ENCODE data around the gene ZNF69. TPM values are rescaled to one million over a fixed set of nuclear protein-coding genes. Genes with fewer than 3 reads are reported as not detected.
"Not testable (repeated sequence)": the region's sequence is repeated elsewhere in the genome, so short reads cannot be mapped to it uniquely, and the experiment has no call there.

ZNF69 gene
- total RNA-seq, 5 donors from 2014 or later (not counting 1 experiment from before 2014, with no cell fraction given), result 2.2 to 9.6 (median 7.9) TPM

DNA sequence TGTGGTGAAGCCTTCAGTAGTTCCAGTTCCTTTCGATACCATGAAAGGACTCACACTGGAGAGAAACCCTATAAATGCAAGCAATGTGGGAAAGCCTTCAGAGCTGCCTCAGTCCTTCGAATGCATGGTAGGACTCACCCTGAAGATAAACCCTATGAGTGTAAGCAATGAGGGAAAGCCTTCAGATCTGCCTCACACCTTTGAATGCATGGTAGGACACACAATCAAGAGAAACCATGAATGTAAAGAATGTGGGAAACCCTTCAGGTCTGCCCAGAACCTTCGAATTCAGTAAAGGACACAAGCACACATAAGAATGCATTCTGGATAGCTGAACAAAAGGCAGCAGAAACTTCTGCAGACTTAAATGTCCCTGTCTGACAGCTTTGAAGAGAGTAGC, 18.3 kb downstream of the ZNF69 start:
- Histone ChIP-seq H3K9me3 (peaks cover 16% of the 10 kb centered on the region), H3K36me3 (ENCODE audit: control insufficient read depth in 2 of 2, extremely low read depth in 1 of 2, insufficient read depth in 1 of 2, low read length in 1 of 2) (peaks cover 10 to 13% of the 10 kb centered on the region in 2 donors), H3K27ac (ENCODE audit: low read length) (no peak overlapping the region), H3K27me3 (replicated peaks in 1 of 2; ENCODE audit: control insufficient read depth in 2 of 2, extremely low read depth in 1 of 2, insufficient read depth in 2 of 2, low read length in 1 of 2) (no peaks in the 10 kb centered on the region), H3K4me1 (ENCODE audit: control insufficient read depth in 1 of 2, extremely low read depth in 1 of 2, insufficient read depth in 2 of 2, low read length in 2 of 2) (no peaks in the 10 kb centered on the region), H3K4me3 (ENCODE audit: control insufficient read depth in 1 of 2, extremely low read depth in 1 of 2, low read length in 1 of 2) (no peak overlapping the region)
- no peaks in the 10 kb centered on the region for H3K27me3 Mint-ChIP-seq
- peaks cover 49% of the 10 kb centered on the region for H3K36me3 Mint-ChIP-seq
- no peak overlapping the region for H3K4me3 Mint-ChIP-seq
- no peaks in the 10 kb centered on the region for H3K4me1 Mint-ChIP-seq
- DNase-seq (no peak), ATAC-seq (replicated peaks in 1 of 4) (no peak)
- peaks cover 10 to 45% (median 37%) of the 10 kb centered on the region in 3 donors for H3K9me3 Mint-ChIP-seq
- POLR2A ChIA-PET, result no interaction called here
- CTCF ChIA-PET, result no interaction called here
- WGBS (ENCODE audit: insufficient coverage), result 94% methylated on average over 2 of the region's 3 CpGs
- no peak overlapping the region for H3K27ac Mint-ChIP-seq

GRCh38 chr19:11911937-11912336, 24.4 kb downstream of the ZNF69 start:
- DNase-seq; H3K27me3 ChIP-seq (replicated peaks in 1 of 2; ENCODE audit: control insufficient read depth in 2 of 2, extremely low read depth in 1 of 2, insufficient read depth in 2 of 2, low read length in 1 of 2); POLR2A ChIA-PET; ATAC-seq (replicated peaks in 1 of 4); CTCF ChIA-PET; H3K4me1 ChIP-seq (ENCODE audit: control insufficient read depth in 1 of 2, extremely low read depth in 1 of 2, insufficient read depth in 2 of 2, low read length in 2 of 2); H3K4me3 Mint-ChIP-seq; H3K27ac ChIP-seq (ENCODE audit: low read length); H3K36me3 ChIP-seq (ENCODE audit: control insufficient read depth in 2 of 2, extremely low read depth in 1 of 2, insufficient read depth in 1 of 2, low read length in 1 of 2); H3K4me3 ChIP-seq (ENCODE audit: control insufficient read depth in 1 of 2, extremely low read depth in 1 of 2, low read length in 1 of 2); H3K27ac Mint-ChIP-seq; H3K9me3 ChIP-seq; H3K27me3 Mint-ChIP-seq; H3K4me1 Mint-ChIP-seq: not testable (repeated sequence)
- WGBS (ENCODE audit: insufficient coverage), result no CpG with 5 or more reads among the region's 1 CpG
- H3K9me3 Mint-ChIP-seq, result peaks cover 15 to 38% (median 24%) of the 10 kb centered on the region in 3 donors
- peaks cover 12% of the 10 kb centered on the region for H3K36me3 Mint-ChIP-seq

DNA sequence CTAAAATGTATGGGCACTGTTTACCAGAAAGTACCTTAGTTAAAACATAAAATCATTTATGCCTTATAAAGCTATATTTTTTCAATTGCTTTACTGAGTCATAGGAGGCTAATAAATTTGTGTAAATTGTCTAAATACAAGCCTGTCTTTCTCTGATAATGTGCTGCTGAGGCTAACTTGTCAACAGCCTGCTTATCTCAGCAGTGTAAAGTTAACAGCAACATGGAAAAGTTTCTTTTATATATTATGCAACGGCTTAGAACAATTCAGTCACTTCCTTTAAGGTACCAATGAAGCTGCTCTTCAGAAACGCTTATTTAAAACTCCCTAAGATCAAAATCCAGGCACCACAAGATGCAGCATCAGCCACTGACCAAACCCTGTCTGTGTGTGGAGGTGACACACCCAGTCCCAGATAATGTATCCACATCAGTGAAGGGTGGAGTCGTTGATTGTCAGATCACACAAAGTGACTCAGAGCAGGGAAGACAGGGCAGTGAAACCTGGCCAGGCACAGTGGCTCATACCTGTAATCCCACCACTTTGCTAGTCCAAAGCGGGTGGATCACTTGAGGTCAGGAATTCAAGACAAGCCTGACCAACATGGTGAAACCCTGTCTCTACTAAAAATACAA, 27.0 kb downstream of the ZNF69 start:
- H3K27me3 Mint-ChIP-seq; POLR2A ChIA-PET; H3K4me3 ChIP-seq (ENCODE audit: control insufficient read depth in 1 of 2, extremely low read depth in 1 of 2, low read length in 1 of 2); H3K4me1 ChIP-seq (ENCODE audit: control insufficient read depth in 1 of 2, extremely low read depth in 1 of 2, insufficient read depth in 2 of 2, low read length in 2 of 2); H3K27ac Mint-ChIP-seq; ATAC-seq (replicated peaks in 1 of 4); H3K27me3 ChIP-seq (replicated peaks in 1 of 2; ENCODE audit: control insufficient read depth in 2 of 2, extremely low read depth in 1 of 2, insufficient read depth in 2 of 2, low read length in 1 of 2); H3K4me1 Mint-ChIP-seq; H3K36me3 ChIP-seq (ENCODE audit: control insufficient read depth in 2 of 2, extremely low read depth in 1 of 2, insufficient read depth in 1 of 2, low read length in 1 of 2); DNase-seq; H3K36me3 Mint-ChIP-seq; H3K4me3 Mint-ChIP-seq; H3K9me3 ChIP-seq; H3K27ac ChIP-seq (ENCODE audit: low read length): not testable (repeated sequence)
- CTCF ChIA-PET, result interaction anchor here in 1 of 2 donors (0.7 kb wide), 1 partner anchor 132 kb away, joined by 3 read pairs; no protein-coding TSS in a partner anchor
- 100% methylated on average over 1 of the region's 4 CpGs for WGBS (ENCODE audit: insufficient coverage)
- H3K9me3 Mint-ChIP-seq, result peaks cover 8 to 19% (median 18%) of the 10 kb centered on the region in 3 donors

DNA sequence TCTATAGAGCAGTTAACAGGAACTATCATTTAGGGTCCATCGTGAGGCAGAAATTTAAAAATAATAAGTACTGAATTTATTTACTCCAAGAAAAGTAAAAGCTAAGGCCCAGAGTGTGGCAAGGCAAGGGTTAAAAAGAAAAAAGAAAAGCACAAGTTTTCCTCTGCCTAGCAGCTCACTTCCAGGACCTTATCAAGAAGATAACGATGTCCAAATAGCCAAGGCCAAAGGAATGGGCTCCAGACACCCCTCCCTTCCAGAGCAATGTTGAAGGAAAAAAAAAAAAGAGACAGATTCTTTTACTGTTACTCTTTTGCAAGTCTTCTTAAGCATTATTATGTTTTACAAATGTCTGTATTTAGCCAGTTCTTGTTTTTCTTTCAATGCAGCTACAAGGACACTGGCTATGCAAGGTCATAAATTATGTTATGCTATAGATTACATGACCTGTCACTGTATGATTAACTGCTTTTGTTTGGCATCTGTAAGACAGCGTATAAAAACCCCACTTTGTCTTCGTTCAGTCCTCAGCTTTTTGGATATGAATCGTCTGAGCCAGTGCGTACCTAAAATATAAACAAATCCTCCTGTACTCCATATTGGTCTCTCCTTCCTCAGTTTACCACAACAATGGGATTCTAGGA, 34.4 kb downstream of the ZNF69 start:
- no peak overlapping the region for H3K27ac ChIP-seq (ENCODE audit: low read length)
- no peaks in the 10 kb centered on the region for H3K27me3 Mint-ChIP-seq
- no peak for DNase-seq
- H3K27me3 ChIP-seq (replicated peaks in 1 of 2; ENCODE audit: control insufficient read depth in 2 of 2, extremely low read depth in 1 of 2, insufficient read depth in 2 of 2, low read length in 1 of 2), result peaks cover 0 to 2% of the 10 kb centered on the region in 2 experiments
- no peaks in the 10 kb centered on the region for H3K9me3 ChIP-seq
- ChIA-PET CTCF (interaction anchor here (0.7 to 3.3 kb wide), 8 partner anchors 39 to 329 kb away, joined by 3 to 19 read pairs (median 4); partner anchors contain the start of gene ZNF491 (in 1 of the 2)), POLR2A (no interaction called here)
- no peaks in the 10 kb centered on the region for H3K36me3 ChIP-seq (ENCODE audit: control insufficient read depth in 2 of 2, extremely low read depth in 1 of 2, insufficient read depth in 1 of 2, low read length in 1 of 2)
- ATAC-seq (replicated peaks in 1 of 4), result no peak
- H3K4me3 ChIP-seq (ENCODE audit: control insufficient read depth in 1 of 2, extremely low read depth in 1 of 2, low read length in 1 of 2), result no peak overlapping the region
- no peak overlapping the region for H3K27ac Mint-ChIP-seq
- H3K9me3 Mint-ChIP-seq, result peaks cover 0 to 2% (median 0%) of the 10 kb centered on the region in 3 donors
- 93% methylated on average over 2 of the region's 6 CpGs for WGBS (ENCODE audit: insufficient coverage)
- no peaks in the 10 kb centered on the region for H3K36me3 Mint-ChIP-seq
- H3K4me1 Mint-ChIP-seq, result peaks cover 29 to 35% (median 31%) of the 10 kb centered on the region in 3 donors
- peaks cover 11 to 31% of the 10 kb centered on the region in 2 experiments for H3K4me1 ChIP-seq (ENCODE audit: control insufficient read depth in 1 of 2, extremely low read depth in 1 of 2, insufficient read depth in 2 of 2, low read length in 2 of 2)
- H3K4me3 Mint-ChIP-seq, result no peak overlapping the region

DNA sequence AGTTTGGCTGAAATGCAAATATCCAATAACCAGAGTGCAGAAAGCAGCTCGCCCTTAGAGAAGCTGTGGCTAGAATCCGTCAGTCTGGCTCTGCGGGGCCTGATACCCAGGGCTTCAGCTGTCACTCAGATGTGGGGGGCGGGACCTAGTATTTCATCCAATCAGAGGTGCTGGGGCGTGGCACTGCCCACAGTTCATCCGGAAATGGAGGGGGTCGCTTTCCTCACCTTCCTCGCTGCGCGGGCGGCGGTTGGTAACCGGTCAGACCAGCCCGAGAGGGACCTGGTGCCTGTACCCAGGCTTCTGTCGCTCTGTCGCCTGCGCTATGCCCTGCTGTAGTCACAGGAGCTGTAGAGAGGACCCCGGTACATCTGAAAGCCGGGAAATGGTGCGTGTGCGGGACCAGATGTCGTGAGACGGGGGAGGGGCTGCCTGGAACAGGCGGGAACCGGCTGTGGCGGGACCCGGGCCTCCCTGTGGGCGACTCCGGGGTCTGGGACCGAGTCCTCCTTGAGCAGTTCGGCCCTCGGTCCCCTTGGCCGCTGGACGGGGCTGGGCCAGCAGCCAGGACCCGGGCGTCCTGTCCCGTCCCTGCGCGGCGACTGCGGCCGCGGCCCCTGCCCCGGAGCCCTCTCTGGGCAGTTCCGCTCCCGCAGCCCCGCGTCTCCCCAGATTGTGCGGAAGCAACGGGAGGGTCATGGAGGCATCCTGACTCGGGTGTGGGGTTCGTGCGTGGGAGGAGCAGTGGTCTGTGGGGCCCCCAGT, 37.5 kb downstream of the ZNF69 start, which contains the start of gene ZNF700:
TSS of gene ZNF700 (plus strand) at position 222 of the 765 bp plus-strand sequence. CDS start at position 326, 104 bp downstream.
- peak; percentile 89 to 94 (median 91) for ATAC-seq (replicated peaks in 1 of 4)
- ChIA-PET CTCF (interaction anchor here (0.6 to 3.3 kb wide), 17 partner anchors 18 to 747 kb away, joined by 3 to 70 read pairs (median 8); partner anchors contain the start of genes ZNF136 (in 1 of the 2), ZNF20 (in 1 of the 2), ZNF491 (in 1 of the 2) and ZNF763 (in 1 of the 2)), POLR2A (interaction anchor here in 1 of 2 donors (0.6 kb wide), 2 partner anchors 1240 to 1420 kb away, joined by 3 to 4 read pairs; no protein-coding TSS in a partner anchor)
- WGBS (ENCODE audit: insufficient coverage), result under 1% methylated on average over 43 of the region's 53 CpGs
- Histone ChIP-seq H3K9me3 (no peaks in the 10 kb centered on the region), H3K27me3 (replicated peaks in 1 of 2; ENCODE audit: control insufficient read depth in 2 of 2, extremely low read depth in 1 of 2, insufficient read depth in 2 of 2, low read length in 1 of 2) (no peaks in the 10 kb centered on the region), H3K4me3 (ENCODE audit: control insufficient read depth in 1 of 2, extremely low read depth in 1 of 2, low read length in 1 of 2) (peak within 1 kb of the TSS; percentile 83 to 98), H3K36me3 (ENCODE audit: control insufficient read depth in 2 of 2, extremely low read depth in 1 of 2, insufficient read depth in 1 of 2, low read length in 1 of 2) (peaks cover 0 to 6% of the 10 kb centered on the region in 2 donors), H3K27ac (ENCODE audit: low read length) (peak within 1 kb of the TSS; percentile 94), H3K4me1 (ENCODE audit: control insufficient read depth in 1 of 2, extremely low read depth in 1 of 2, insufficient read depth in 2 of 2, low read length in 2 of 2) (peaks cover 11 to 34% of the 10 kb centered on the region in 2 experiments)
- no peaks in the 10 kb centered on the region for H3K27me3 Mint-ChIP-seq
- H3K4me3 Mint-ChIP-seq, result peak within 1 kb of the TSS; percentile 98
- peak within 1 kb of the TSS; percentile 95 to 99 for H3K27ac Mint-ChIP-seq
- peaks cover 6% of the 10 kb centered on the region for H3K36me3 Mint-ChIP-seq
- peaks cover 47 to 49% (median 48%) of the 10 kb centered on the region in 3 donors for H3K4me1 Mint-ChIP-seq
- DNase-seq, result peak; percentile 76 to 95 (median 90)
- no peaks in the 10 kb centered on the region for H3K9me3 Mint-ChIP-seq

DNA sequence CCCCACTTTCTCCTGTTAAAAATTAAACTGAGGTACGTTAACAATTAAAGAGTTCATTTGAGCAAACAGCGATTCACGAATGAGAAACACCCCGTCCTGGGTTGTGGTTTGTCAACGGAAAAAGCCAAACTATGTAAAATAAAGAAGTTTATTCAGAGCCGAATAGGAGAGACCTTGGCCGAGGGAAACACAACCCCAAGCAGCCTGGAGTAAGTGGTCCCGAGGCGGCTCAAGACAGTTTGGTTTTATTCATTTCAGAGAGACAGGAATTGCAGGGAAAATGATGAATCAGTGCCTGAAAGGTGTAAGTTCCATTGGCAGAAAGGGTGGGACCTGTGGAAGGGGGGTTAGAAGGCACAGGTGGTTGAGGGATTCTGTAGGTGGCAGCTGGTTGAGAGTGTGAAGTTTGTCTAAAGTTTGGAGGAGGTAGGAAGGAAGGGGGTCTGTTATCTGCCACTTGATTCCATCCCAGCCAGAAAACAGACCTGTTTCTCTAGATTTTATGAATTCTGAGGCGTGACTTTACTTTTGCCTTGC, 38.1 kb downstream of the ZNF69 start:
- WGBS (ENCODE audit: insufficient coverage), result 2% methylated on average over 7 of the region's 10 CpGs
- peak in 2 of 35 experiments; percentile 1 to 2 for DNase-seq

More for the DNA sequence above, 38.1 kb downstream of the ZNF69 start:
- H3K4me3 ChIP-seq (ENCODE audit: control insufficient read depth in 1 of 2, extremely low read depth in 1 of 2, low read length in 1 of 2), result peak overlapping the region; percentile 83 to 98
- H3K9me3 ChIP-seq; H3K27me3 Mint-ChIP-seq; POLR2A ChIA-PET; H3K27me3 ChIP-seq (replicated peaks in 1 of 2; ENCODE audit: control insufficient read depth in 2 of 2, extremely low read depth in 1 of 2, insufficient read depth in 2 of 2, low read length in 1 of 2); ATAC-seq (replicated peaks in 1 of 4); H3K9me3 Mint-ChIP-seq; H3K36me3 ChIP-seq (ENCODE audit: control insufficient read depth in 2 of 2, extremely low read depth in 1 of 2, insufficient read depth in 1 of 2, low read length in 1 of 2): not testable (repeated sequence)
- CTCF ChIA-PET, result interaction anchor here in 1 of 2 donors (2.9 to 3.3 kb wide), 2 partner anchors 63 to 128 kb away, joined by 19 to 70 read pairs; partner anchors contain the start of gene ZNF491
- Mint-ChIP-seq H3K27ac (peak overlapping the region; percentile 86 to 91), H3K4me1 (peaks cover 50 to 55% (median 53%) of the 10 kb centered on the region in 3 donors), H3K4me3 (peak overlapping the region; percentile 98), H3K36me3 (peaks cover 10% of the 10 kb centered on the region)
- H3K27ac ChIP-seq (ENCODE audit: low read length), result peak overlapping the region; percentile 94
- peaks cover 11 to 36% of the 10 kb centered on the region in 2 experiments for H3K4me1 ChIP-seq (ENCODE audit: control insufficient read depth in 1 of 2, extremely low read depth in 1 of 2, insufficient read depth in 2 of 2, low read length in 2 of 2)

Data from T-cell (primary cell).